Neural progenitor cell (in vitro differentiated cells): ENCODE measurements around the gene CHMP1B. TPM values are rescaled to one million over a fixed set of nuclear protein-coding genes. Genes with fewer than 3 reads are reported as not detected.
"Not testable (repeated sequence)": the region's sequence is repeated elsewhere in the genome, so short reads cannot be mapped to it uniquely, and the experiment has no call there.

Experiments used
- DNase-seq: peaks from one replicate; pipeline ENCODE4 v3.0.0-alpha.2; 2016; ENCODE audit warnings: low spot score
- H2AFZ ChIP-seq: fragments of 200-600 bp; sonication (generic); replicated peaks from 2 replicates; pipeline ENCODE4 v1.6.1; 2016; ENCODE audit warnings: antibody characterized with exemption
- H3F3A ChIP-seq: fragments of 200-600 bp; sonication (generic); 2 replicates; pipeline ENCODE4 v1.6.1; 2016; ENCODE audit warnings: antibody characterized with exemption, low read depth
- H3K27ac ChIP-seq: fragments of 200-600 bp; sonication (generic); 2 replicates; pipeline ENCODE4 v1.5.1; 2016; ENCODE audit warnings: mild to moderate bottlenecking
- H3K27me3 ChIP-seq: fragments of 200-600 bp; sonication (generic); 2 replicates; pipeline ENCODE4 v1.6.1; 2016; ENCODE audit warnings: mild to moderate bottlenecking, moderate library complexity
- H3K36me3 ChIP-seq: fragments of 200-600 bp; sonication (generic); 2 replicates; pipeline ENCODE4 v1.5.1; 2016
- H3K4me1 ChIP-seq: fragments of 200-600 bp; sonication (generic); 2 replicates; pipeline ENCODE4 v1.6.1; 2016; ENCODE audit warnings: mixed run types
- H3K4me2 ChIP-seq: fragments of 200-600 bp; sonication (generic); 2 replicates; pipeline ENCODE4 v1.6.1; 2016
- H3K4me3 ChIP-seq: fragments of 200-600 bp; sonication (generic); 2 replicates; pipeline ENCODE4 v1.5.1; 2016
- H3K79me2 ChIP-seq: fragments of 200-600 bp; sonication (generic); 2 replicates; pipeline ENCODE4 v1.6.1; 2016; ENCODE audit warnings: low read depth
- H3K9ac ChIP-seq: fragments of 200-600 bp; sonication (generic); 2 replicates; pipeline ENCODE4 v1.6.1; 2016
- H3K9me3 ChIP-seq: fragments of 200-600 bp; sonication (generic); 2 replicates; pipeline ENCODE4 v1.5.1; 2016; ENCODE audit warnings: low read depth
- H4K20me1 ChIP-seq: fragments of 200-600 bp; sonication (generic); 2 replicates; pipeline ENCODE4 v1.6.1; 2016; ENCODE audit warnings: low read depth
- H3K27ac Mint-ChIP-seq: 3 replicates; pipeline ENCODE4 v1.8.0; 2021; ENCODE audit warnings: mixed read lengths
- H3K27me3 Mint-ChIP-seq: 2 replicates; pipeline ENCODE4 v1.8.0; 2022; ENCODE audit warnings: low read depth, mild to moderate bottlenecking, inconsistent platforms, moderate library complexity, mixed read lengths; ENCODE audit not compliant: insufficient read depth
- H3K36me3 Mint-ChIP-seq: 3 replicates; pipeline ENCODE4 v1.8.0; 2021; ENCODE audit warnings: mixed read lengths
- H3K4me1 Mint-ChIP-seq: 3 replicates; pipeline ENCODE4 v1.8.0; 2021; ENCODE audit warnings: mixed read lengths
- H3K4me3 Mint-ChIP-seq: 3 replicates; pipeline ENCODE4 v1.8.0; 2021; ENCODE audit warnings: mild to moderate bottlenecking, moderate library complexity, mixed read lengths
- H3K9me3 Mint-ChIP-seq: 3 replicates; pipeline ENCODE4 v1.8.0; 2020; ENCODE audit warnings: mixed read lengths
- CTCF ChIP-seq: fragments of 200-600 bp; sonication (generic); IDR thresholded peaks from 2 replicates; pipeline ENCODE4 v1.5.1; 2017; ENCODE audit warnings: antibody characterized with exemption, mild to moderate bottlenecking
- EZH2 ChIP-seq: fragments of 200-600 bp; sonication (generic); IDR thresholded peaks from 2 replicates; pipeline ENCODE4 v1.6.1; 2017; ENCODE audit warnings: antibody characterized with exemption, mild to moderate bottlenecking, moderate library complexity
- EZH2phosphoT487 ChIP-seq: fragments of 200-600 bp; sonication (generic); IDR thresholded peaks from 2 replicates; pipeline ENCODE4 v1.6.1; 2017; ENCODE audit warnings: antibody characterized with exemption
- total RNA-seq: library from RNA; depleted of rRNA; stranded (reverse); fragments of >200 nt; gene quantifications from 2 replicates; pipeline ENCODE4 v1.2.3, GENCODE V29; 2015; ENCODE audit warnings: low replicate concordance

CHMP1B gene
- total RNA-seq, 1 donor from 2014 or later: 62.9 TPM

DNA sequence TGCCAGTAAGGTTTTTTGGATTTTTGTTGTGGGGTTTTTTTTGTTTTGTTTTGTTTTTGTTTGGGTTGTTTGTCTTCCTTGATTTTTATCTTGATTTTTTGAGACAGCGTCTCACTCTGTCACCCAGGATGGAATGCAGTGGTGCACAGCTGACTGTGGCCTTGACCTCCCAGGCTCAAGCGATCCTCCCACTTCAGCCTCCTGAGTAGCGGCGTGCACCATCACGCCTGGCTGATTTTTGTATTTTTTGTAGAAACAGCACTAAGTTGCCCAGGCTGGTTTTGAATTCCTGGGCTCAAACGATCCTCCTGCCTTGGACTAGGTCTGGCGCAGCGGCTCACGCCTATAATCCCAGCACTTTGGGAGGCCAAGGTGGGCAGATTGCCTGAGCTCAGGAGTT lies 40.5 kb downstream of the CHMP1B start:
- Mint-ChIP-seq H3K36me3 (peaks cover 10% of the 10 kb centered on the region), H3K4me3 (no peak overlapping the region), H3K27me3 (no peaks in the 10 kb centered on the region), H3K4me1 (no peaks in the 10 kb centered on the region), H3K27ac (no peak overlapping the region), H3K9me3 (no peaks in the 10 kb centered on the region)
- no peaks in the 10 kb centered on the region for H3K79me2 ChIP-seq
- no peaks in the 10 kb centered on the region for H3K9me3 ChIP-seq
- H3K27ac ChIP-seq: no peak overlapping the region
- no peaks in the 10 kb centered on the region for H4K20me1 ChIP-seq
- no peaks in the 10 kb centered on the region for H3F3A ChIP-seq
- H3K9ac ChIP-seq: no peak overlapping the region
- H3K4me1 ChIP-seq: no peaks in the 10 kb centered on the region
- no peaks in the 10 kb centered on the region for H3K36me3 ChIP-seq
- H2AFZ ChIP-seq: no peak overlapping the region
- H3K4me2 ChIP-seq: no peak overlapping the region
- H3K4me3 ChIP-seq: no peak overlapping the region
- no peak for DNase-seq
- TF ChIP-seq EZH2: no peak
- no peak for TF ChIP-seq EZH2phosphoT487
- TF ChIP-seq CTCF: no peak
- no peaks in the 10 kb centered on the region for H3K27me3 ChIP-seq

DNA sequence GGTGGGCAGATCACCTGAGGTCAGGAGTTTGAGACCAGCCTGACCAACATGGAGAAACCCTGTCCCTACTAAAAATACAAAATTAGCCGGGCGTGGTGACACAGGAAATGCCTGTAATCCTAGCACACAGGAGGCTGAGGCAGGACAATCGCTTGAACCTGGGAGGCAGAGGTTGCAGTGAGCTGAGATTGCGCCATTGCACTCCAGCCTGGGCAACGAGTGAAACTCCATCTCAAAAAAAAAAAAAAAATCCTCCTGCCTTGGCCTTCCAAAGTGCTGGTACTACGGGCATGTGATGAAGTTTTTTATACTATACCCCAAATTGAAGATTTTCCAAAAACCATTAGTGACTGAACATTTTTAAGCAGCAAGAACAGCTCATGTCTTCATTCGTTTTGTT lies 41.2 kb downstream of the CHMP1B start:
- not testable (repeated sequence) for H3K27ac Mint-ChIP-seq

DNA sequence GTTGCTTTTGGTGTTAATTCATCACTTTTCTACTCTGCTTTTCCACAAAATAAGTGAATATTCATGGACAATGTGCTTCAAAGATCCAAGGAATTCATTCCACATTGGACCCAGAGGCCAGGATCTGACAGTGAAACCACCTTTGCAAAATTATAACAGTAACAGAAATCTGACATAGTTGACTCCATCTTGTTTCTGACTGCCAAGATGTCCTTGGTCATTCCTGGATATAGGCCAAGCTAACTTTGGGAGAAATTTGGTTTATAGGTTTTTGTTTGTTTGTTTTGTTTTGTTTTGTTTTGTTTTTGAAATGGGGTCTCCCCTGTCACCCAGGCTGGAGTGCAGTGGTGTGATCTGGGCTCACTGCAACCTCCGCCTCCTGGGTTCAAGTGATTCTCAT lies 46.6 kb downstream of the CHMP1B start:
- H3K9me3 Mint-ChIP-seq: no peaks in the 10 kb centered on the region

More for the DNA sequence above, 41.2 kb downstream of the CHMP1B start:
- not testable (repeated sequence) for H3K9ac ChIP-seq, DNase-seq, H3K36me3 Mint-ChIP-seq, H3K4me2 ChIP-seq, H2AFZ ChIP-seq, H3K36me3 ChIP-seq, H3K4me1 ChIP-seq, H3K4me3 Mint-ChIP-seq, H3K4me3 ChIP-seq, H4K20me1 ChIP-seq, H3K27me3 ChIP-seq, H3K4me1 Mint-ChIP-seq, H3F3A ChIP-seq, H3K9me3 ChIP-seq, H3K9me3 Mint-ChIP-seq, H3K27me3 Mint-ChIP-seq, H3K27ac ChIP-seq, H3K79me2 ChIP-seq

DNA sequence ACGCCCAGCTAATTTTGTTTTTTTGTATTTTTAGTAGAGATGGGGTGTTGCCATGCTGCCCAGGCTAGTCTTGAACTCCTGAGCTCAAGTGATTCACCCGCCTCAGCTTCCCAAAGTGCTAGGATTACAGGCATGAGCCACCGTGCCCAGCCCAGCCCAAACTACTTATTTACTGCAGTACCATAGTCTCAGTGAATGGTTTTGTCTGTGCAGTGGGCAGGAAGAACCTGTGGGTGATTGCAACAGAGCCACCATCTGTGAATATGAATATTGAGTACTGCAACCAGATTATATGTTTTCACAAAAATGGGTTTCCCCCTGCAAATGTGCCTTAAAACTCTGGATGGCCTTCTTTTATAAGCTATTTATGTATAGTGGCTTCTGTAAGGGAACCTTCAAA lies 47.9 kb downstream of the CHMP1B start:
- H3K36me3 ChIP-seq: no peaks in the 10 kb centered on the region
- H3K27ac ChIP-seq: no peak overlapping the region
- Mint-ChIP-seq H3K4me1 (no peaks in the 10 kb centered on the region), H3K27me3 (no peaks in the 10 kb centered on the region), H3K36me3 (peaks cover 7% of the 10 kb centered on the region), H3K9me3 (no peaks in the 10 kb centered on the region), H3K27ac (no peak overlapping the region), H3K4me3 (no peak overlapping the region)
- no peaks in the 10 kb centered on the region for H3F3A ChIP-seq
- no peak overlapping the region for H3K4me2 ChIP-seq
- H3K79me2 ChIP-seq: no peaks in the 10 kb centered on the region
- H2AFZ ChIP-seq: no peak overlapping the region
- H4K20me1 ChIP-seq: no peaks in the 10 kb centered on the region
- H3K9ac ChIP-seq: no peak overlapping the region
- H3K4me3 ChIP-seq: no peak overlapping the region
- no peaks in the 10 kb centered on the region for H3K27me3 ChIP-seq
- no peaks in the 10 kb centered on the region for H3K9me3 ChIP-seq
- no peaks in the 10 kb centered on the region for H3K4me1 ChIP-seq
- TF ChIP-seq EZH2phosphoT487: no peak
- TF ChIP-seq CTCF: no peak
- DNase-seq: no peak

More for the DNA sequence above, 46.6 kb downstream of the CHMP1B start:
- no peaks in the 10 kb centered on the region for H4K20me1 ChIP-seq
- no peaks in the 10 kb centered on the region for H3K4me1 ChIP-seq
- H3K79me2 ChIP-seq: no peaks in the 10 kb centered on the region
- H3F3A ChIP-seq: no peaks in the 10 kb centered on the region
- DNase-seq: no peak
- TF ChIP-seq EZH2phosphoT487 (no peak), CTCF (no peak), EZH2 (no peak)
- H3K27me3 ChIP-seq: no peaks in the 10 kb centered on the region
- H3K4me3 Mint-ChIP-seq: no peak overlapping the region
- H2AFZ ChIP-seq: no peak overlapping the region
- H3K36me3 ChIP-seq: no peaks in the 10 kb centered on the region
- H3K27ac Mint-ChIP-seq: no peak overlapping the region
- peaks cover 7% of the 10 kb centered on the region for H3K36me3 Mint-ChIP-seq
- H3K27ac ChIP-seq: no peak overlapping the region
- H3K4me1 Mint-ChIP-seq: no peaks in the 10 kb centered on the region
- H3K9me3 ChIP-seq: no peaks in the 10 kb centered on the region
- H3K27me3 Mint-ChIP-seq: no peaks in the 10 kb centered on the region
- H3K9ac ChIP-seq: no peak overlapping the region
- H3K4me3 ChIP-seq: no peak overlapping the region
- no peak overlapping the region for H3K4me2 ChIP-seq
